Fibroblast of villous mesenchyme (primary cell): ENCODE measurements around the gene SLC9B2. TPM values are rescaled to one million over a fixed set of nuclear protein-coding genes. Genes with fewer than 3 reads are reported as not detected.

Experiments
- DNase-seq: peaks from one replicate; pipeline ENCODE4 v3.0.0-alpha.2; 2010; ENCODE audit warnings: low read depth
- H3K4me3 ChIP-seq: 2 replicates; pipeline ENCODE4 v1.5.1; 2011; ENCODE audit warnings: low read depth, mild to moderate bottlenecking, low read length
- total RNA-seq: library from RNA; depleted of rRNA; stranded (reverse); fragments of >200 nt; gene quantifications from 2 replicates; pipeline ENCODE4 v1.2.3, GENCODE V29; 2012
- TF ChIP-seq, protein P1 (sequence below): IDR thresholded peaks from 2 replicates; pipeline ENCODE4 v1.5.1; 2012; ENCODE audit warnings: low read depth, mild to moderate bottlenecking, low read length; ENCODE audit not compliant: insufficient read depth

The SLC9B2 gene
- total RNA-seq, 1 donor, result 20.7 TPM

GRCh38 chr4:103046416-103047290 is 29.9 kb downstream of the SLC9B2 start:
- TF ChIP-seq, protein P1, sequence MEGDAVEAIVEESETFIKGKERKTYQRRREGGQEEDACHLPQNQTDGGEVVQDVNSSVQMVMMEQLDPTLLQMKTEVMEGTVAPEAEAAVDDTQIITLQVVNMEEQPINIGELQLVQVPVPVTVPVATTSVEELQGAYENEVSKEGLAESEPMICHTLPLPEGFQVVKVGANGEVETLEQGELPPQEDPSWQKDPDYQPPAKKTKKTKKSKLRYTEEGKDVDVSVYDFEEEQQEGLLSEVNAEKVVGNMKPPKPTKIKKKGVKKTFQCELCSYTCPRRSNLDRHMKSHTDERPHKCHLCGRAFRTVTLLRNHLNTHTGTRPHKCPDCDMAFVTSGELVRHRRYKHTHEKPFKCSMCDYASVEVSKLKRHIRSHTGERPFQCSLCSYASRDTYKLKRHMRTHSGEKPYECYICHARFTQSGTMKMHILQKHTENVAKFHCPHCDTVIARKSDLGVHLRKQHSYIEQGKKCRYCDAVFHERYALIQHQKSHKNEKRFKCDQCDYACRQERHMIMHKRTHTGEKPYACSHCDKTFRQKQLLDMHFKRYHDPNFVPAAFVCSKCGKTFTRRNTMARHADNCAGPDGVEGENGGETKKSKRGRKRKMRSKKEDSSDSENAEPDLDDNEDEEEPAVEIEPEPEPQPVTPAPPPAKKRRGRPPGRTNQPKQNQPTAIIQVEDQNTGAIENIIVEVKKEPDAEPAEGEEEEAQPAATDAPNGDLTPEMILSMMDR, result peak; percentile 89
- DNase-seq, result peak; percentile 53
- H3K4me3 ChIP-seq, result no peak overlapping the region

DNA sequence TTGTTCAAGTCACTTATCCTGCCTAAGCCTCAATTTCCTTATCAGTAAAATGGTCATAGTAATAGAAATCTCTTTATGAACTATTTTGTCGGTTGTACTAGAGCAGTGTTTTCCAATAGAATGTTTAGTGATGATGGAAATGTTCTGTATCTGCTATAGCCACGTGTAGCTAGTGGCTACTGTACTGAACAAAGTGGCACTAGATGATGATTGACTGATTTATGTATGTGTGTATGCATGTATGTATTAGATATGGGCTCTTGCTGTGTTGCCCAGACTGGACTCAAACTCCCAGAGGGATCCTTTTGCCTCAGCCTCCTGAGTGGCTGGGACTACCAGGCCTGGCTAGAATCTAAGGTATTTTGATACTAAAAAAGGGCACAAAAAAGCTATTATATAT is 32.4 kb downstream of the SLC9B2 start:
- no peak for DNase-seq
- TF ChIP-seq, protein P1, result no peak
- no peak overlapping the region for H3K4me3 ChIP-seq

DNA sequence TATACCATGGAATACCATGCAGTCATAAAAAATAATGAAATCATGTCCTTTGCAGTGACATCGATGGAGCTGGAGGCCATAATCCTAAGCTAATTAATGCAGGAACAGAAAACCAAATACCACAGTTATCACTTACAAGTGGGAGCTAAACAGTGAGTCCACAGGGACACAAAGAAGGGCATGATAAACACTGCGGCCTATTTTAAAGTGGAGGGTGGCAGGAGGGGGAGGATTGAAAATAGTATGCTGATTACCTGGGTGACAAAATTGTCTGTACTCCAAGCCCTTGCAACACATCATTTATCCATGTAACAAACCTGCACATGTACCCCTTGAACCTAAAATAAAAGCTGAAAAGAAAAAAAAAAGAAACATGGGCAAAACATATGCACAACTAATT is 40.4 kb downstream of the SLC9B2 start:
- no peak overlapping the region for H3K4me3 ChIP-seq
- TF ChIP-seq, protein P1, result no peak
- no peak for DNase-seq

- no peak overlapping the region for H3K4me3 ChIP-seq
- DNase-seq, result peak; percentile 39
- TF ChIP-seq, protein P1, result peak; percentile 74
Measured at GRCh38 chr4:103032574-103032973, 44.0 kb downstream of the SLC9B2 start.

- H3K4me3 ChIP-seq, result no peak overlapping the region
- DNase-seq, result no peak
Measured at GRCh38 chr4:103030791-103031190, 45.8 kb downstream of the SLC9B2 start.

GRCh38 chr4:103029300-103029699 is 47.3 kb downstream of the SLC9B2 start:
- no peak for DNase-seq
- TF ChIP-seq, protein P1, result no peak
- H3K4me3 ChIP-seq, result no peak overlapping the region

More at GRCh38 chr4:103030791-103031190, 45.8 kb downstream of the SLC9B2 start:
- TF ChIP-seq, protein P1, result no peak

- no peak for DNase-seq
- H3K4me3 ChIP-seq, result no peak overlapping the region
- TF ChIP-seq, protein P1, result no peak
Measured at GRCh38 chr4:103026868-103027267, 49.7 kb downstream of the SLC9B2 start.
